T-helper 2 cell treated with Interferon-gamma antibody and Interleukin-4, amounts not matched to agents 5 μg/mL and 100 μg/mL, for 36 hours (primary cell): ENCODE data around the gene POLG.
"Not testable (repeated sequence)": the region's sequence is repeated elsewhere in the genome, so short reads cannot be mapped to it uniquely, and the experiment has no call there.

Experiments used
- DNase-seq: peaks from one replicate; pipeline ENCODE4 v3.0.0; 2021; ENCODE audit warnings: low spot score
- H3K27ac Mint-ChIP-seq: one replicate; pipeline ENCODE4 v1.8.0; 2021; ENCODE audit warnings: mild to moderate bottlenecking, mixed read lengths
- H3K27me3 Mint-ChIP-seq: one replicate; pipeline ENCODE4 v1.8.0; 2021; ENCODE audit warnings: low read depth, mixed read lengths
- H3K36me3 Mint-ChIP-seq: one replicate; pipeline ENCODE4 v1.8.0; 2021; ENCODE audit warnings: low read depth, mixed read lengths
- H3K4me1 Mint-ChIP-seq: one replicate; pipeline ENCODE4 v1.8.0; 2021; ENCODE audit warnings: low read depth, mixed read lengths
- H3K4me3 Mint-ChIP-seq: one replicate; pipeline ENCODE4 v1.8.0; 2022; ENCODE audit warnings: mild to moderate bottlenecking, moderate library complexity, mixed read lengths
- H3K9me3 Mint-ChIP-seq: one replicate; pipeline ENCODE4 v1.8.0; 2021; ENCODE audit warnings: mixed read lengths

Gene POLG

DNA sequence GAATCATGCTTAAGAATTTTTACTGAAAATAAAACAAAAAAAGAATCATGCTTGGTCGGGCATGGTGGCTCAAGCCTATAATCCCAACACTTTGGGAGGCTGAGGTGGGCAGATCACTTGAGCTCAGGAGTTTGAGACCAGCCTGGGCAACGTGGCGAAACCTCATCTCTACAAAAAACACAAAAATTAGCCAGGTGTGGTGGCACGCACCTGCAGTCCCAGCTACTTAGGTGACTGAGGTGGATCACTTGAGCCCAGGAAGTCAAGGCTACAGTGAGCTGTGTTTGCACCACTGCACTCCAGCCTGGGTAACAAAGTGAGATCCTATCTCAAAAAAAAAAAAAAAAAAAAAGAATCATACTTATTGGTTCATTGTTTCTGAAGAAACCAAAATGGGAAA is 57.3 kb downstream of the POLG start:
- not testable (repeated sequence) for H3K27me3 Mint-ChIP-seq, H3K4me1 Mint-ChIP-seq, H3K9me3 Mint-ChIP-seq, H3K27ac Mint-ChIP-seq, H3K4me3 Mint-ChIP-seq, DNase-seq
- peaks cover 49% of the 10 kb centered on the region for H3K36me3 Mint-ChIP-seq
